ENCODE measurements around the gene PLSCR4. TPM values are rescaled to one million over a fixed set of nuclear protein-coding genes. Genes with fewer than 3 reads are reported as not detected.
A peak's percentile ranks its signal among the peaks of the same experiment; 100 is the strongest.

The PLSCR4 gene
- total and polyA plus RNA-seq, 11 donors: 4.0 to 36.3 (median 13.4) TPM

- H3K9me3 ChIP-seq: no peaks in the 10 kb centered on the region
- intact Hi-C loops (cut with DNase I): no loop called here
- H3K36me3 ChIP-seq: no peaks in the 10 kb centered on the region
- DNase-seq: no peak
- H3K27me3 ChIP-seq: no peaks in the 10 kb centered on the region
- H3K27ac ChIP-seq: peak overlapping the region in 3 of 12 donors; percentile 23 to 33 (median 25)
- no peak overlapping the region for H3K4me3 ChIP-seq
- 77 to 82% (median 78%) methylated on average over 6 of the region's 6 CpGs for WGBS, 4 donors
- TF ChIP-seq POLR2A (IDR thresholded peaks at IDR 0.05) (no peak), CTCF (IDR thresholded peaks at IDR 0.05) (no peak)
- peak in 1 of 4 donors; percentile 55 for ATAC-seq
- peaks cover 0 to 8% (median 0%) of the 10 kb centered on the region in 12 donors for H3K4me1 ChIP-seq
Observed at GRCh38 chr3:146178006-146178689, 72.8 kb downstream of the PLSCR4 start.

DNA sequence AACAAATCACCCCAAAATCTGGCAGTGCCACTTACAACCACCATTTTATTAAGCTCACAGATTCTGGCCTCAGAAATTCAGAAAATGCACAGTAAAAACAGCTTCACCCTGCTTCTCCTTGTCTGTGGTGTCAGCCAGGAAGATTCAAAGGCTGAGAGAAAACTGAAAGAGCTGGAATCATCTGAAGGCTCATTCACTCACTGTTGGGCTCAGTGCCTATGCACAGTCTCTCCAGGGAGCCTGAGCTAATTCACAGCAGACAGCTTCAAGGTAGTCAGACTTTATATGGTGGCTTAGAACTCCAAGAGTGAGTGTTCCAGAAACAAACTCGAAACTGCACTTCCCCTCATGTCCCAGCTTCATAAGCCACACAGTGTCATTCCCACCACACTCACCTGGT, 73.4 kb downstream of the PLSCR4 start:
- TF ChIP-seq POLR2A (IDR thresholded peaks at IDR 0.05): no peak
- TF ChIP-seq CTCF (IDR thresholded peaks at IDR 0.05): no peak
- Histone ChIP-seq H3K9me3 (no peaks in the 10 kb centered on the region), H3K27ac (peak overlapping the region in 3 of 12 donors; percentile 23 to 33 (median 25)), H3K27me3 (no peaks in the 10 kb centered on the region), H3K36me3 (no peaks in the 10 kb centered on the region), H3K4me3 (no peak overlapping the region), H3K4me1 (peaks cover 0 to 8% (median 0%) of the 10 kb centered on the region in 12 donors)
- intact Hi-C loops (cut with DNase I): no loop called here
- DNase-seq: peak in 3 of 5 donors; percentile 32 to 47 (median 40)
- peak in 2 of 4 donors; percentile 61 to 88 for ATAC-seq
- WGBS, 4 donors: 41 to 76% (median 65%) methylated on average over 1 of the region's 1 CpG

DNA sequence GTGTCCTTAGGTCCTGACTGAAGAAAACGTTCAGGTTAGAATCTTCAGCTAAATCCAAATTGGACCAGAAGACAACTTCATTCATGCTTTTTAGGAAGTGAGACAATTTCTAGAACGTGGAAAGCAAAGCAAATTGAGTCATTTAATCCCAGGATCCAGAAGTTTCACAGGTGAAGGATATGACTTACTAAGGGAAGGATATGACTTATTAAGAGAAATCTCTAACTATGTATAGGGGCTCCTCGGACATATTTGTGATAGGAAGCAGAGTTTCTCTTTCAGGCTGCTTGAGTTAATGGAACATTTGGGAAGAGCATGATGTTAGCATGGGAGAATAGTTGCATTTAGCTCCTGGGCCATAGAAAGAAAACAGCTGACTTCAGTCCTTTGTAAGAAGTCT, 73.8 kb downstream of the PLSCR4 start:
- intact Hi-C loops (cut with DNase I): no loop called here
- H3K4me1 ChIP-seq: peaks cover 0 to 8% (median 0%) of the 10 kb centered on the region in 12 donors
- no peak for TF ChIP-seq POLR2A (IDR thresholded peaks at IDR 0.05)
- TF ChIP-seq CTCF (IDR thresholded peaks at IDR 0.05): no peak
- 65 to 76% (median 66%) methylated on average over 3 of the region's 3 CpGs for WGBS, 4 donors
- ATAC-seq (peak in 1 of 4 donors; percentile 46), DNase-seq (no peak)
- H3K4me3 ChIP-seq: no peak overlapping the region
- H3K27ac ChIP-seq: peak overlapping the region in 2 of 12 donors; percentile 23 to 25
- no peaks in the 10 kb centered on the region for H3K27me3 ChIP-seq
- no peaks in the 10 kb centered on the region for H3K9me3 ChIP-seq
- H3K36me3 ChIP-seq: no peaks in the 10 kb centered on the region

DNA sequence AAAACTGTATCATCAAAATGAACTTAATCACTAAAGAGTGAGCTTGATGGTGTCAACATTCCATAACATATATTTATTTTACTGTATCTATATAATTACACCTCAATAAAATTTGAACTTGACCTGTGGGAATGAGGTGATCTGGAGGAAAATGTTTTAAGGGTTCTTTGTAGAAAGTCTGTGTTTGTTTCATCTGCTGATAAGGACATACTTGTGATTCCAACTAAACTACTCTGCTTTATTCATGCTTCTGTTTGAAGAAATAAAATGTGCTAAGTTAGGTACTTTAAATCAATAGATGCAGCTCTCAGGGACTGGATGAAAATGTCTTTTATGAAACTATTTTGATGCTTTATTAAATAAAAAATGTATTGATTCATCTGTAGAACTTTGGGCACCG, 78.3 kb downstream of the PLSCR4 start:
- TF ChIP-seq POLR2A (IDR thresholded peaks at IDR 0.05) (no peak), CTCF (IDR thresholded peaks at IDR 0.05) (no peak)
- WGBS, 4 donors: 84 to 89% (median 87%) methylated on average over 1 of the region's 1 CpG
- Histone ChIP-seq H3K4me1 (peaks cover 0 to 2% (median 0%) of the 10 kb centered on the region in 12 donors), H3K4me3 (no peak overlapping the region), H3K27ac (no peak overlapping the region), H3K36me3 (no peaks in the 10 kb centered on the region), H3K9me3 (no peaks in the 10 kb centered on the region), H3K27me3 (no peaks in the 10 kb centered on the region)
- intact Hi-C loops (cut with DNase I): no loop called here
- no peak for ATAC-seq
- DNase-seq: no peak

Data from heart left ventricle (tissue), 16 donors.